Measurements from ENCODE around the gene PTPRM. TPM values are rescaled to one million over a fixed set of nuclear protein-coding genes. Genes with fewer than 3 reads are reported as not detected.

PTPRM gene
- total RNA-seq, 1 experiment from 2014 or later = 45.6 TPM

DNA sequence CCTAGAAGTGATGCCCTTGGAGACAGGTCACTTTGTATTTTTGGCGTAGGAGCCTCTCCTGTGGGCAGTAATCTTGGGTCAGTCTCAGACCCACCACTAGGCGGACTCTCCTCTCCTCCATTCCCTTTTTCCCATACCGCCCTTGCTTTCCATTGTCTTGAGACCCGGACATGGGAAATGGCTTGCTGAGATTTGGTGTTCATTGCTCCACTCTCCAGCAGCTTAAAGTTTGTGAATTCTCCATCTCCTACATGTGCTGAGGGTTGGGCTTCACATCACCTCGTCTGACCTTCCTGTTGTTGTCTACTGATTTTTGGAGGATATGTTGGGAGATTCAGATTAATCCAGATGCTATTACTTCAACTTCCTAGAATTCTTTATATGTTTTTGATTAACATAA, 882.9 kb downstream of the PTPRM start:
- Histone ChIP-seq H3K36me3 (ENCODE audit: low read depth, low read length) (no peaks in the 10 kb centered on the region), H3K79me2 (ENCODE audit: low read length) (no peaks in the 10 kb centered on the region), H3K27me3 (ENCODE audit: low read length) (no peaks in the 10 kb centered on the region), H3K4me3 (ENCODE audit: low read length) (no peak overlapping the region), H3K9ac (ENCODE audit: low read length) (no peak overlapping the region), H3F3A (ENCODE audit: low read length, unreplicated experiment) (no peaks in the 10 kb centered on the region), H3K4me1 (ENCODE audit: insufficient read depth, low read length) (peaks cover 17% of the 10 kb centered on the region), H3K9me2 (replicated peaks; ENCODE audit: low read length) (0 out of 2 replicates have a peak, but pooled peaks cover 5% of the 10 kb centered on the region), H4K20me1 (ENCODE audit: low read length) (no peaks in the 10 kb centered on the region), H3K27ac (ENCODE audit: low read length) (no peak overlapping the region), H3K9me3 (ENCODE audit: low read length) (no peaks in the 10 kb centered on the region), H3K4me2 (ENCODE audit: low read length) (no peak overlapping the region), H2AFZ (ENCODE audit: low read length) (no peak overlapping the region)
- no TSS peak for BruUV-seq (replicated peaks)
- ChIA-PET POLR2A (ENCODE audit: unreplicated experiment) (no interaction called here), CTCF (no interaction called here)
- no peak for ATAC-seq
- peak; percentile 18 for DNase-seq
- intact Hi-C loops (cut with micrococcal nuclease) = no loop called here
- TF ChIP-seq EZH2phosphoT487 (IDR thresholded peaks at IDR 0.05; ENCODE audit: borderline replicate concordance, low read length) (no peak), EZH2 (IDR thresholded peaks at IDR 0.05; ENCODE audit: low read length, unreplicated experiment) (no peak)
- TF ChIP-seq, protein P1, sequence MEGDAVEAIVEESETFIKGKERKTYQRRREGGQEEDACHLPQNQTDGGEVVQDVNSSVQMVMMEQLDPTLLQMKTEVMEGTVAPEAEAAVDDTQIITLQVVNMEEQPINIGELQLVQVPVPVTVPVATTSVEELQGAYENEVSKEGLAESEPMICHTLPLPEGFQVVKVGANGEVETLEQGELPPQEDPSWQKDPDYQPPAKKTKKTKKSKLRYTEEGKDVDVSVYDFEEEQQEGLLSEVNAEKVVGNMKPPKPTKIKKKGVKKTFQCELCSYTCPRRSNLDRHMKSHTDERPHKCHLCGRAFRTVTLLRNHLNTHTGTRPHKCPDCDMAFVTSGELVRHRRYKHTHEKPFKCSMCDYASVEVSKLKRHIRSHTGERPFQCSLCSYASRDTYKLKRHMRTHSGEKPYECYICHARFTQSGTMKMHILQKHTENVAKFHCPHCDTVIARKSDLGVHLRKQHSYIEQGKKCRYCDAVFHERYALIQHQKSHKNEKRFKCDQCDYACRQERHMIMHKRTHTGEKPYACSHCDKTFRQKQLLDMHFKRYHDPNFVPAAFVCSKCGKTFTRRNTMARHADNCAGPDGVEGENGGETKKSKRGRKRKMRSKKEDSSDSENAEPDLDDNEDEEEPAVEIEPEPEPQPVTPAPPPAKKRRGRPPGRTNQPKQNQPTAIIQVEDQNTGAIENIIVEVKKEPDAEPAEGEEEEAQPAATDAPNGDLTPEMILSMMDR (conservative IDR thresholded peaks at IDR 0.05; ENCODE audit: low read depth, low read length) = peak; percentile 64

DNA sequence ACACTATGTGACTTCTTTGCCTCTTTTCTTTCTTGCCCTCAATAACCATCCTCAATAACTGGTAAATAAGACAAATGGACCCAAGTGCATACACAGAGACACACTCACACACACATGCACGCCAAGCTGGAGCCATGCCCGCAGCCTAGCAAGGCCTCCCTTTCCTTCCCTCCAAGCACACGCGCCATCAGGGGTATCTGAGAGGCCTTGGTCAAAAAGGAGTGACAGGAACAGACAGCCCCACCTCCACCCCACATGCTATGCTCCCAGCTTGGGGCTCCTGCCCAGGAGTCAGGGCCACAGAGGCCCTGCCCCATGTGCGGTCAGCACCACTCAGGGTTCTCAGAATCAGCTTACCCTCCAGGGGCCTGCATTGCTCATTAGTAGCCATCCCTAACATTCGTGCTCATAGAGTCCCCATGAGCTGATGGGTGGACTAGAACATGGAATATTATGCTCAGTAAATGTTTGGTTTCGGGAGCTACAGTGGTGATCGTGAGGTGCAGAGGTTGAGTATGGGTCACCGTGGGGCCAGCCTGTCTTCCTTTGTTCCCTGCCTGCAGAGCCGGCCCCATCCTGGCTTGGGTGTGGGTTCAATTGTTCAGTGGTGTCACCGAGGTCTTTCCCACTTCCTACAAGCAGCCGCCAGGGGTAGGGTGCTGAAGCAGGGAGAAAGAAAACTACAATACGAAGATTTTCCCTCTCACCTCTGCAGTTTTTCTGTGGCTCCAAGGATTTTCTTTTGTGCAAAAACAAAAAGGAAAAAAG, 884.0 kb downstream of the PTPRM start:
- no peak overlapping the region for H2AFZ ChIP-seq (ENCODE audit: low read length)
- DNase-seq (no peak), ATAC-seq (no peak)
- peaks cover 17% of the 10 kb centered on the region for H3K4me1 ChIP-seq (ENCODE audit: insufficient read depth, low read length)
- TF ChIP-seq EZH2 (IDR thresholded peaks at IDR 0.05; ENCODE audit: low read length, unreplicated experiment) (no peak), EZH2phosphoT487 (IDR thresholded peaks at IDR 0.05; ENCODE audit: borderline replicate concordance, low read length) (no peak)
- TF ChIP-seq, protein P1 (conservative IDR thresholded peaks at IDR 0.05; ENCODE audit: low read depth, low read length) = no peak
- intact Hi-C loops (cut with micrococcal nuclease) = no loop called here
- no peak overlapping the region for H3K9ac ChIP-seq (ENCODE audit: low read length)
- BruUV-seq (replicated peaks) = no TSS peak
- H3K79me2 ChIP-seq (ENCODE audit: low read length) = no peaks in the 10 kb centered on the region
- H3K27ac ChIP-seq (ENCODE audit: low read length) = no peak overlapping the region
- POLR2A ChIA-PET (ENCODE audit: unreplicated experiment) = no interaction called here
- 0 out of 2 replicates have a peak, but pooled peaks cover 5% of the 10 kb centered on the region for H3K9me2 ChIP-seq (replicated peaks; ENCODE audit: low read length)
- no peak overlapping the region for H3K4me3 ChIP-seq (ENCODE audit: low read length)
- H3F3A ChIP-seq (ENCODE audit: low read length, unreplicated experiment) = no peaks in the 10 kb centered on the region
- no peaks in the 10 kb centered on the region for H3K36me3 ChIP-seq (ENCODE audit: low read depth, low read length)
- CTCF ChIA-PET = no interaction called here
- H3K27me3 ChIP-seq (ENCODE audit: low read length) = no peaks in the 10 kb centered on the region
- no peak overlapping the region for H3K4me2 ChIP-seq (ENCODE audit: low read length)
- no peaks in the 10 kb centered on the region for H3K9me3 ChIP-seq (ENCODE audit: low read length)
- H4K20me1 ChIP-seq (ENCODE audit: low read length) = no peaks in the 10 kb centered on the region

DNA sequence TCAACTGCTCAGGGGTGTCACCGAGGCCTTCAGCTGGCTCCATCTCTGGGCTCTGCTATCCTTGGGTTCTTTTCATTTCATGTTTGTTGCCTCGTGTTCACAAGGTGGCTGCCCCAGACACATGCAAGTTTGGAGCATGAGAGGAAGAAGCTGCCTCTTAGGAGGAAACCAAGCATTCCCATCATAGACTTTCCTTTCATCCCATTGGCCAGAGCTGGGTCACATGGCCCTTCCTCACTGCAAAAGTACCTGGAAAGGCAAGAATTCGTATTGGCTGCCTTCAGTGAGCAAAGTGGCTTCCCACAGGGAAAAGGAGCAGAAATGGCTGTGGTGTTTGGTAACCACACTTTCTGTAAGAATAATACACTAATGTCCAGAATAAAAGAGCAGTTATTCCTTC, 886.4 kb downstream of the PTPRM start:
- H3K27me3 ChIP-seq (ENCODE audit: low read length) = no peaks in the 10 kb centered on the region
- no peak overlapping the region for H3K27ac ChIP-seq (ENCODE audit: low read length)
- H3K79me2 ChIP-seq (ENCODE audit: low read length) = no peaks in the 10 kb centered on the region
- DNase-seq (no peak), ATAC-seq (no peak)
- no peaks in the 10 kb centered on the region for H3F3A ChIP-seq (ENCODE audit: low read length, unreplicated experiment)
- H3K4me2 ChIP-seq (ENCODE audit: low read length) = no peak overlapping the region
- no peak for TF ChIP-seq EZH2phosphoT487 (IDR thresholded peaks at IDR 0.05; ENCODE audit: borderline replicate concordance, low read length)
- TF ChIP-seq, protein P1 (conservative IDR thresholded peaks at IDR 0.05; ENCODE audit: low read depth, low read length) = no peak
- no peak for TF ChIP-seq EZH2 (IDR thresholded peaks at IDR 0.05; ENCODE audit: low read length, unreplicated experiment)
- no peak overlapping the region for H3K4me3 ChIP-seq (ENCODE audit: low read length)
- H3K9me3 ChIP-seq (ENCODE audit: low read length) = no peaks in the 10 kb centered on the region
- CTCF ChIA-PET = interaction anchor here (0.5 kb wide), 1 partner anchor 27 kb away, joined by 3 read pairs; no protein-coding TSS in a partner anchor
- no peaks in the 10 kb centered on the region for H3K36me3 ChIP-seq (ENCODE audit: low read depth, low read length)
- H4K20me1 ChIP-seq (ENCODE audit: low read length) = no peaks in the 10 kb centered on the region
- BruUV-seq (replicated peaks) = no TSS peak
- POLR2A ChIA-PET (ENCODE audit: unreplicated experiment) = no interaction called here
- H3K9me2 ChIP-seq (replicated peaks; ENCODE audit: low read length) = no peaks in the 10 kb centered on the region
- no peak overlapping the region for H3K9ac ChIP-seq (ENCODE audit: low read length)
- intact Hi-C loops (cut with micrococcal nuclease) = no loop called here
- H2AFZ ChIP-seq (ENCODE audit: low read length) = no peak overlapping the region
- peaks cover 2% of the 10 kb centered on the region for H3K4me1 ChIP-seq (ENCODE audit: insufficient read depth, low read length)
